Hepatocyte (in vitro differentiated cells): Measurements from ENCODE around the gene CWC27. TPM values are rescaled to one million over a fixed set of nuclear protein-coding genes. Genes with fewer than 3 reads are reported as not detected.

Source experiments
- DNase-seq: peaks from one replicate; pipeline ENCODE4 v3.0.0-alpha.2; 2016; ENCODE audit warnings: low spot score
- H2AFZ ChIP-seq: fragments of 200-600 bp; sonication (generic); 2 replicates; pipeline ENCODE4 v1.6.0; 2016; ENCODE audit warnings: antibody characterized with exemption, mild to moderate bottlenecking
- H3K27ac ChIP-seq: fragments of 200-600 bp; sonication (generic); 2 replicates; pipeline ENCODE4 v1.5.1; 2016; ENCODE audit warnings: mild to moderate bottlenecking
- H3K27me3 ChIP-seq: fragments of 200-600 bp; sonication (generic); 2 replicates; pipeline ENCODE4 v1.6.1; 2016
- H3K36me3 ChIP-seq: fragments of 200-600 bp; sonication (generic); replicated peaks from 2 replicates; pipeline ENCODE4 v1.5.1; 2016; ENCODE audit warnings: low read depth; ENCODE audit not compliant: insufficient read depth
- H3K4me1 ChIP-seq: fragments of 200-600 bp; sonication (generic); 2 replicates; pipeline ENCODE4 v1.5.1; 2016; ENCODE audit warnings: mild to moderate bottlenecking, moderate library complexity; ENCODE audit not compliant: insufficient read depth
- H3K4me2 ChIP-seq: fragments of 200-600 bp; sonication (generic); 2 replicates; pipeline ENCODE4 v1.6.0; 2016
- H3K4me3 ChIP-seq: fragments of 200-600 bp; sonication (generic); 2 replicates; pipeline ENCODE4 v1.5.1; 2016; ENCODE audit warnings: mild to moderate bottlenecking
- H3K79me2 ChIP-seq: fragments of 200-600 bp; sonication (generic); 2 replicates; pipeline ENCODE4 v1.6.0; 2017; ENCODE audit warnings: mild to moderate bottlenecking
- H3K9me2 ChIP-seq: fragments of 200-600 bp; sonication (generic); replicated peaks from 2 replicates; pipeline ENCODE4 v1.6.0; 2017; ENCODE audit warnings: mild to moderate bottlenecking; ENCODE audit not compliant: insufficient read depth
- H3K9me3 ChIP-seq: fragments of 200-600 bp; sonication (generic); 2 replicates; pipeline ENCODE4 v1.5.1; 2016; ENCODE audit warnings: low read depth, mild to moderate bottlenecking
- H4K20me1 ChIP-seq: fragments of 200-600 bp; sonication (generic); 2 replicates; pipeline ENCODE4 v1.6.0; 2016; ENCODE audit warnings: mild to moderate bottlenecking; ENCODE audit not compliant: insufficient read depth, poor library complexity, severe bottlenecking
- EZH2 ChIP-seq: fragments of 200-600 bp; sonication (generic); IDR thresholded peaks from 2 replicates; pipeline ENCODE4 v1.6.1; 2016; ENCODE audit warnings: antibody characterized with exemption, mild to moderate bottlenecking, borderline replicate concordance
- EZH2phosphoT487 ChIP-seq: fragments of 200-600 bp; sonication (generic); IDR thresholded peaks from one replicate; pipeline ENCODE4 v1.6.1; 2018; ENCODE audit warnings: antibody characterized with exemption, mild to moderate bottlenecking, low read depth, moderate library complexity; ENCODE audit not compliant: unreplicated experiment, severe bottlenecking
- WGBS: methylation state at CpG from one replicate; pipeline ENCODE4 v1.1.6; 2016; ENCODE audit warnings: low lambda C conversion rate; ENCODE audit errors: missing lambda C conversion rate; 5-methylcytosine and 5-hydroxymethylcytosine counted together
- polyA plus RNA-seq: library from polyadenylated mRNA; unstranded; fragments of >200 nt; fragmentation: Nextera tagmentation; extraction: Ambion mirVana; gene quantifications from 2 replicates; pipeline ENCODE4 v1.2.1, GENCODE V29; 2016
- total RNA-seq: library from RNA; depleted of rRNA; stranded (reverse); fragments of >200 nt; gene quantifications from 2 replicates; pipeline ENCODE4 v1.2.3, GENCODE V29; 2014
- TF ChIP-seq, protein P1 (sequence below): fragments of 200-600 bp; sonication (generic); IDR thresholded peaks from 2 replicates; pipeline ENCODE4 v1.5.1; 2016; ENCODE audit warnings: antibody characterized with exemption, mild to moderate bottlenecking; ENCODE audit not compliant: poor library complexity

Gene CWC27
- total and polyA plus RNA-seq, 2 experiments from 2014 or later: 15.8 to 32.5 TPM

DNA sequence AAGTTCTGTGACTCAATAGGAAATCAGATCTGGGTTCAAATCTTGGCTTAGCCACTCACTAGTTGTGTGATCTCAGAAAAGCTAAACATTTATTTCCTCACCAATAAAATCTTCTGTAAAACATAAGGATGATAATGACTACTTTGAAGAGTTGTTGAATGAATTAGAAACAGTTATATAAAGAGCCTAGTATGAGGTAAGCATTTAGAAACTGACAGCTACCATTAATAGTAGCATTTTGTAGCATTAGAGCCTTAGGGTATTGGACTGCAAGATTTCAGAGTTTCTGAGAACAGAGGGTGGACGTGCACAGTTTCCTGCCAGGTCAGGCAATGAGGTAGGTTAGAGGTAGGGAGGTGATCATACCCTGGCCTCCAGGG is 293.2 kb downstream of the CWC27 start:
- no peaks in the 10 kb centered on the region for H4K20me1 ChIP-seq
- no peaks in the 10 kb centered on the region for H3K27me3 ChIP-seq
- no peak overlapping the region for H3K4me3 ChIP-seq
- H3K9me3 ChIP-seq: no peaks in the 10 kb centered on the region
- H3K4me2 ChIP-seq: no peak overlapping the region
- H3K4me1 ChIP-seq: peaks cover 29% of the 10 kb centered on the region
- 86% methylated on average over 1 of the region's 1 CpG for WGBS
- no peaks in the 10 kb centered on the region for H3K36me3 ChIP-seq
- no peaks in the 10 kb centered on the region for H3K9me2 ChIP-seq
- H3K79me2 ChIP-seq: no peaks in the 10 kb centered on the region
- DNase-seq: no peak
- no peak overlapping the region for H3K27ac ChIP-seq
- no peak overlapping the region for H2AFZ ChIP-seq
- TF ChIP-seq EZH2phosphoT487 (no peak), EZH2 (no peak)
- TF ChIP-seq, protein P1, sequence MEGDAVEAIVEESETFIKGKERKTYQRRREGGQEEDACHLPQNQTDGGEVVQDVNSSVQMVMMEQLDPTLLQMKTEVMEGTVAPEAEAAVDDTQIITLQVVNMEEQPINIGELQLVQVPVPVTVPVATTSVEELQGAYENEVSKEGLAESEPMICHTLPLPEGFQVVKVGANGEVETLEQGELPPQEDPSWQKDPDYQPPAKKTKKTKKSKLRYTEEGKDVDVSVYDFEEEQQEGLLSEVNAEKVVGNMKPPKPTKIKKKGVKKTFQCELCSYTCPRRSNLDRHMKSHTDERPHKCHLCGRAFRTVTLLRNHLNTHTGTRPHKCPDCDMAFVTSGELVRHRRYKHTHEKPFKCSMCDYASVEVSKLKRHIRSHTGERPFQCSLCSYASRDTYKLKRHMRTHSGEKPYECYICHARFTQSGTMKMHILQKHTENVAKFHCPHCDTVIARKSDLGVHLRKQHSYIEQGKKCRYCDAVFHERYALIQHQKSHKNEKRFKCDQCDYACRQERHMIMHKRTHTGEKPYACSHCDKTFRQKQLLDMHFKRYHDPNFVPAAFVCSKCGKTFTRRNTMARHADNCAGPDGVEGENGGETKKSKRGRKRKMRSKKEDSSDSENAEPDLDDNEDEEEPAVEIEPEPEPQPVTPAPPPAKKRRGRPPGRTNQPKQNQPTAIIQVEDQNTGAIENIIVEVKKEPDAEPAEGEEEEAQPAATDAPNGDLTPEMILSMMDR: no peak

DNA sequence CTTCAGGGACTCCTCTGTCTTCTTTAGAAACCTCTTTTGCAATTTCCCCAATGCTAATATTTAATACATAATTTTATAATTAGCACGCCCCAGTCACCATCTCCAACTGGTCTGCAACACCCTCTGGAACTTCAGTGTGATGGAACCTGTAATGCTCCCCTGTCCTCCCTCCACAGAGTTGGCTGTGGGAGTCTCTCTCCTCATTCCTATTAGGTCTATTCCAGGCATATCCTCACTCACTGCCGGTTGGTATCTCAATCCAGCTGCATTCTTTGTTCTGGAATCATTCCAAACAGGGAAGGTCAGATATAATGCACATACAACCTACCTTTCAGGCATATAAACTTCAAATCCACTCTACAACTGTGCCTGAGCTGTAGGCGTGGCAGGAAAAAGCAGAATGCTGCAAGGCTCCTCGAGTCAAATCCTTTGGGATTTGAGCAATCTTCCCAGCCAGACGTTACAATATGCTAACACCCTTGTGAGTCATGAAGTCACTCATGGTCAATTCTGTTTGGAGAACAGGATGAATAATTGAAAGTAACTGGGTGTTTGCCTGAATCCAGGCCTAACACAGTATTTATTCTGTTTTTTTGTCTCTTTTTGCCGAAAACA is 293.8 kb downstream of the CWC27 start:
- peak; percentile 65 for DNase-seq
- peaks cover 30% of the 10 kb centered on the region for H3K4me1 ChIP-seq
- H4K20me1 ChIP-seq: no peaks in the 10 kb centered on the region
- peak overlapping the region; percentile 68 for H3K27ac ChIP-seq
- no peaks in the 10 kb centered on the region for H3K36me3 ChIP-seq
- 58% methylated on average over 6 of the region's 6 CpGs for WGBS
- no peak overlapping the region for H3K4me3 ChIP-seq
- no peaks in the 10 kb centered on the region for H3K9me2 ChIP-seq
- no peaks in the 10 kb centered on the region for H3K9me3 ChIP-seq
- no peak overlapping the region for H3K4me2 ChIP-seq
- no peaks in the 10 kb centered on the region for H3K79me2 ChIP-seq
- H3K27me3 ChIP-seq: no peaks in the 10 kb centered on the region
- TF ChIP-seq, protein P1: no peak
- no peak for TF ChIP-seq EZH2phosphoT487
- no peak for TF ChIP-seq EZH2
- H2AFZ ChIP-seq: no peak overlapping the region

- TF ChIP-seq EZH2phosphoT487: no peak
- TF ChIP-seq EZH2: no peak
- TF ChIP-seq, protein P1: no peak
- no peak for DNase-seq
- no peak overlapping the region for H3K27ac ChIP-seq
- peaks cover 30% of the 10 kb centered on the region for H3K4me1 ChIP-seq
- H3K4me2 ChIP-seq: no peak overlapping the region
- WGBS: 90% methylated on average over 2 of the region's 2 CpGs
- H3K27me3 ChIP-seq: no peaks in the 10 kb centered on the region
- no peaks in the 10 kb centered on the region for H3K9me2 ChIP-seq
- no peaks in the 10 kb centered on the region for H3K79me2 ChIP-seq
- no peaks in the 10 kb centered on the region for H3K36me3 ChIP-seq
- H3K9me3 ChIP-seq: no peaks in the 10 kb centered on the region
- no peak overlapping the region for H3K4me3 ChIP-seq
- no peak overlapping the region for H2AFZ ChIP-seq
- H4K20me1 ChIP-seq: no peaks in the 10 kb centered on the region
Measured at GRCh38 chr5:65065001-65065511, 296.3 kb downstream of the CWC27 start.
